Skeletal muscle tissue (tissue), 4 donors: ENCODE data around the gene GPHA2. TPM values are rescaled to one million over a fixed set of nuclear protein-coding genes. Genes with fewer than 3 reads are reported as not detected.
A peak's percentile ranks its signal among the peaks of the same experiment; 100 is the strongest.
"Not testable (repeated sequence)": the region's sequence is repeated elsewhere in the genome, so short reads cannot be mapped to it uniquely, and the experiment has no call there.

Experiments used
- H3K27ac ChIP-seq: one replicate; pipeline ENCODE4 v1.7.0; 2013; ENCODE audit warnings: mild to moderate bottlenecking, low read depth, low read length, inconsistent platforms
- H3K27me3 ChIP-seq, 3 donors: one replicate each; pipeline ENCODE4 v1.7.0; 2013; ENCODE audit warnings: low read length in 3 of 3; ENCODE audit not compliant: control insufficient read depth in 3 of 3, insufficient read depth in 3 of 3
- H3K36me3 ChIP-seq, 3 donors: one replicate each; pipeline ENCODE4 v1.7.0; 2013; ENCODE audit warnings: low read length in 3 of 3; ENCODE audit not compliant: control insufficient read depth in 3 of 3, insufficient read depth in 3 of 3
- H3K4me1 ChIP-seq, 3 donors: one replicate each; pipeline ENCODE4 v1.7.0; 2013; ENCODE audit warnings: low read length in 3 of 3, mild to moderate bottlenecking in 3 of 3; ENCODE audit not compliant: control insufficient read depth in 3 of 3, insufficient read depth in 3 of 3
- H3K4me3 ChIP-seq, 3 donors: one replicate each; pipeline ENCODE4 v1.7.0; 2013; ENCODE audit warnings: low read length in 3 of 3
- H3K9ac ChIP-seq, 3 donors: one replicate each; pipeline ENCODE4 v1.7.0; 2013; ENCODE audit warnings: low read length in 3 of 3, mild to moderate bottlenecking in 3 of 3, moderate library complexity in 2 of 3, low read depth in 1 of 3
- H3K9me3 ChIP-seq, 3 donors: one replicate each; pipeline ENCODE4 v1.7.0; 2013; ENCODE audit warnings: low read length in 3 of 3; ENCODE audit not compliant: control insufficient read depth in 3 of 3
- total RNA-seq: library from RNA; depleted of rRNA; stranded (reverse); fragments of >200 nt; gene quantifications from one replicate; pipeline ENCODE4 v1.2.3, GENCODE V29; 2014
- donor health status: Osteomylitis.

The GPHA2 gene, protein sequence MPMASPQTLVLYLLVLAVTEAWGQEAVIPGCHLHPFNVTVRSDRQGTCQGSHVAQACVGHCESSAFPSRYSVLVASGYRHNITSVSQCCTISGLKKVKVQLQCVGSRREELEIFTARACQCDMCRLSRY
- total RNA-seq = not detected

- H3K4me3 ChIP-seq = no peak within 1 kb of the TSS
- H3K36me3 ChIP-seq = peaks cover 36 to 43% (median 39%) of the 10 kb centered on the region in 3 donors
- H3K27me3 ChIP-seq = no peaks in the 10 kb centered on the region
- no peaks in the 10 kb centered on the region for H3K9me3 ChIP-seq
- H3K9ac ChIP-seq = peak within 1 kb of the TSS in 1 of 3 donors; percentile 33
- H3K4me1 ChIP-seq = no peaks in the 10 kb centered on the region
- H3K27ac ChIP-seq = no peak within 1 kb of the TSS
Observed at GRCh38 chr11:64935359-64936081, at the start of gene GPHA2. Gene GPHA2 (minus strand): TSS chr11:64935893. CDS start chr11:64935460, 433 bp downstream.

GRCh38 chr11:64983339-64983738 lies 47.6 kb upstream of the GPHA2 start:
- H3K4me3 ChIP-seq, H3K4me1 ChIP-seq, H3K27me3 ChIP-seq, H3K9me3 ChIP-seq, H3K36me3 ChIP-seq, H3K27ac ChIP-seq, H3K9ac ChIP-seq: not testable (repeated sequence)

DNA sequence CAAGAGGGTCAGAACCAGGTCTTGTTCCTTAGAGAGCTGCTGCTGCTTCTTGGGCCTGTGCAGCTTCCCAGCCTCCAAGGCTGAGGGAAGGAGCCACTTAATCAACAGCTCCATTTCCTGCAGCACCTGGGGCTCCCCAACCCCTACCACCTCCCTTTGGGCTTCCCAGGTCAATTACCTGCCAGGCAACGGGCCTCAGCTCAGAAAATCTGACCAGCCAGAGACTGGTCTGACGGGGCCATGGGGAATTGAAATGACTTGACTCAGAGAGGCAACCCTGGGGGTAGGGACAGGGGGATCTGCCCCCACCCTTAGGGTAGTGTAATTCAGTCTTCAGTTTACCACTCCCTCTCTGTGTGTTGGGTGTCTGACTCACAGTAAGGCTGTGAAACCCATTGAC lies 41.0 kb upstream of the GPHA2 start:
- H3K27ac ChIP-seq = no peak overlapping the region

DNA sequence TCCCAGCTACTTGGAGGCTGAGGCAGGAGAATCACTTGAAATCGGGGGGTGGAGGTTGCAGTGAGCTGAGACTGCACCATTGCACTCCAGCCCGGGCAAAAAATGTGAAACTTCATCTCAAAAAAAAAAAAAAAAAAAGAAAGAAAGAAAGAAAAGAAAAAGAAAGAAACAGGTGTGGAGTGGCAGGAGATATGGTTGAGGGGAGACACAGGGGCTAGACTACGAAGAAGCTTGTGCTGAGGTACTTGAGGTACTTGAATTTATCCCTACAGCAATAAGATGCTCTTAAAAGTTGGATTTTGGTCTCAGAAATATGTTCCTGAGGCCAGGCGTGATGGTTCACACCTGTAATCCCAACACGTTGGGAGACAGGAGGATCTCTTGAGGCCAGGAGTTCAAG lies 38.4 kb upstream of the GPHA2 start:
- H3K27me3 ChIP-seq = peaks cover 0 to 4% (median 0%) of the 10 kb centered on the region in 3 donors
- H3K36me3 ChIP-seq = no peaks in the 10 kb centered on the region
- no peaks in the 10 kb centered on the region for H3K9me3 ChIP-seq
- no peak overlapping the region for H3K27ac ChIP-seq
- no peak overlapping the region for H3K4me3 ChIP-seq
- peaks cover 9 to 10% (median 9%) of the 10 kb centered on the region in 3 donors for H3K4me1 ChIP-seq
- no peak overlapping the region for H3K9ac ChIP-seq

More for the DNA sequence above, 41.0 kb upstream of the GPHA2 start:
- H3K4me3 ChIP-seq = no peak overlapping the region
- H3K36me3 ChIP-seq = no peaks in the 10 kb centered on the region
- peaks cover 0 to 4% (median 0%) of the 10 kb centered on the region in 3 donors for H3K27me3 ChIP-seq
- H3K4me1 ChIP-seq = peaks cover 6 to 8% (median 7%) of the 10 kb centered on the region in 3 donors
- H3K9me3 ChIP-seq = no peaks in the 10 kb centered on the region
- H3K9ac ChIP-seq = no peak overlapping the region

GRCh38 chr11:64971421-64972233 lies 35.9 kb upstream of the GPHA2 start, which contains the start of gene MAJIN:
Gene MAJIN (minus strand): TSS chr11:64972108. CDS start chr11:64959405, 12,703 bp downstream.
- H3K9ac ChIP-seq = peak within 1 kb of the TSS in 2 of 3 donors; percentile 68 to 71
- H3K27ac ChIP-seq = no peak within 1 kb of the TSS

DNA sequence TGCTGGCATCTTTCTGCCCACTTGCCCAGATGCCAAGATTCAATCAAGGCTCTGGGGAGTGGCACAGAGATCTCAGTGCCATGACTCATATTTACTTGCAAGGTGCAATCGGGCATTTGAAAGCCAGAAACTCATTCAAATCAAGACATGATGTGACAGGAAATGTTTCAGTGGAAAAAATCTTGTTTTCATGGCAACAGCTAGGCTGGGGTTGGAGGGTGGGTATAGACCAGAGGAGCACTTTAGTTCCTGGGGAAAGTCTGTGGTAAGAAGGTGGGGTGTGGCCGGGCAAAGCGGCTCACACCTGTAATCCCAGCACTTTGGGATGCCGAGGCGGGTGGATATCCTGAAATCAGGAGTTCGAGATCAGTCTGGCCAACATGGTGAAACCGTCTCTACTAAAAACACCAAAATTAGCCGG lies 35.0 kb upstream of the GPHA2 start:
- H3K27me3 ChIP-seq = no peaks in the 10 kb centered on the region
- H3K9me3 ChIP-seq = no peaks in the 10 kb centered on the region
- H3K4me1 ChIP-seq = peaks cover 9 to 10% (median 9%) of the 10 kb centered on the region in 3 donors
- H3K9ac ChIP-seq = no peak overlapping the region
- H3K27ac ChIP-seq = no peak overlapping the region
- no peaks in the 10 kb centered on the region for H3K36me3 ChIP-seq
- H3K4me3 ChIP-seq = no peak overlapping the region

More at GRCh38 chr11:64971421-64972233, 35.9 kb upstream of the GPHA2 start, which contains the start of gene MAJIN:
- H3K36me3 ChIP-seq = no peaks in the 10 kb centered on the region
- H3K4me1 ChIP-seq = peaks cover 9 to 10% (median 9%) of the 10 kb centered on the region in 3 donors
- H3K9me3 ChIP-seq = no peaks in the 10 kb centered on the region
- peaks cover 0 to 3% (median 0%) of the 10 kb centered on the region in 3 donors for H3K27me3 ChIP-seq
- H3K4me3 ChIP-seq = peak within 1 kb of the TSS; percentile 65 to 85 (median 77)

DNA sequence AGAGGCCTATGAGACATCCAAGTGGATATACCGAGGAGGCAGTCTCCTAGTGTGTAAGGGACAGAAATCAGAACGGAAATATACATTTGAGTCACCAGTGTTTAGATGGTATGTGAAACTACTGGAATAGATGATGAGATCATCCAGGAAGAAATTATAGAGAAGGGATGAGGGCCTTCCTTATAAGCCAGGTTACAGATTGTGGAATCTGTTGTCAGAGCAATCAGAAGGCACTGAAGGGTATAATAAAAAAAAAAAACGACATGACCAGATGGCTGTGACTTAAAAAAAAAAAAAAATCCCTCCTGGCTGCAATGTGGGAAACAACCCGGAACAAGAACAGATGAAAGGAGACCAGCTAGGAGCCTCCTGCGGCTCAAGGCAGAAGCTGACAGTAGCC lies 33.5 kb upstream of the GPHA2 start:
- Histone ChIP-seq H3K4me1 (peaks cover 9 to 10% (median 9%) of the 10 kb centered on the region in 3 donors), H3K36me3 (no peaks in the 10 kb centered on the region), H3K9me3 (no peaks in the 10 kb centered on the region), H3K9ac (no peak overlapping the region), H3K27me3 (no peaks in the 10 kb centered on the region), H3K4me3 (no peak overlapping the region), H3K27ac (no peak overlapping the region)

- Histone ChIP-seq H3K9me3 (no peaks in the 10 kb centered on the region), H3K4me3 (no peak overlapping the region), H3K36me3 (no peaks in the 10 kb centered on the region), H3K9ac (no peak overlapping the region), H3K27me3 (no peaks in the 10 kb centered on the region), H3K4me1 (peaks cover 8 to 10% (median 9%) of the 10 kb centered on the region in 3 donors), H3K27ac (no peak overlapping the region)
Observed at GRCh38 chr11:64967375-64967774, 31.7 kb upstream of the GPHA2 start.

DNA sequence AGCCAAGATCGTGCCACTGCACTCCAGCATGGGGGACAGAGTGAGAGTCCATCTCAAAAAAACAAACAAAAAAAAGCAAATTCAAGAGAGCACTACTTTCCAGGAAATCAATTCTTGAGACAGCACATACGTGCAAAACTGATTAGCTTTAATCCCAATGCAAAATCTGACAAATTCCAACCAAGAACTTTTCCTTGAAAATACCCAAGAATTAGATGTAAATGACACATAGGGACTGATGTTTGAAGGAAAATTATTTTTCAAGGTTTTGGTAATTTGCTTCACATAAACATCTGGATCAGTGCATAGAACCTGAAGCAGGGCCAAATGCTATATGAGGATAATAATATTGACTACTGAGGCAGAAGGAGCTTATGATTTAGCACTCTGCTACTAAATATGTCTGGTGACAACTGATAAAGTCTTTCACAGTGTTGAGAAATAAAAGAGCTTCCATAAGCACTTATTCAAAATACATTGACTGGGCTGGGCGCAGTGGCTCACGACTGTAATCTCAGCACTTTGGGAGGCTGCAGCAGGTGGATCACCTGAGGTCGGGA lies 27.5 kb upstream of the GPHA2 start:
- H3K36me3 ChIP-seq = no peaks in the 10 kb centered on the region
- H3K4me3 ChIP-seq = no peak overlapping the region
- H3K9me3 ChIP-seq = no peaks in the 10 kb centered on the region
- H3K4me1 ChIP-seq = no peaks in the 10 kb centered on the region
- no peaks in the 10 kb centered on the region for H3K27me3 ChIP-seq
- no peak overlapping the region for H3K9ac ChIP-seq
- H3K27ac ChIP-seq = no peak overlapping the region
